MM.1S (cell line): Measurements from ENCODE around the gene KIAA1328.

Source experiments
- DNase-seq: peaks from one replicate; pipeline ENCODE4 v3.0.0-alpha.2; 2015
- H2AFZ ChIP-seq: fragments of 300-600 bp; sonication (generic); 2 replicates; pipeline ENCODE4 v1.6.0; 2016; ENCODE audit warnings: antibody characterized with exemption, low read length
- H3F3A ChIP-seq: fragments of 300-600 bp; sonication (generic); 2 replicates; pipeline ENCODE4 v1.6.1; 2016; ENCODE audit warnings: mild to moderate bottlenecking, antibody characterized with exemption, low read length, moderate library complexity, mixed read lengths; ENCODE audit not compliant: insufficient read depth
- H3K27ac ChIP-seq: fragments of 300-600 bp; sonication (generic); 2 replicates; pipeline ENCODE4 v1.5.1; 2016; ENCODE audit warnings: mild to moderate bottlenecking, low read length
- H3K27me3 ChIP-seq: fragments of 300-600 bp; sonication (generic); replicated peaks from 2 replicates; pipeline ENCODE4 v1.6.0; 2016; ENCODE audit warnings: low read length; ENCODE audit not compliant: insufficient read depth
- H3K36me3 ChIP-seq: fragments of 300-600 bp; sonication (generic); replicated peaks from 2 replicates; pipeline ENCODE4 v1.6.1; 2016; ENCODE audit warnings: mild to moderate bottlenecking, low read length, mixed read lengths; ENCODE audit not compliant: insufficient read depth
- H3K4me1 ChIP-seq: fragments of 300-600 bp; sonication (generic); 2 replicates; pipeline ENCODE4 v1.6.1; 2016; ENCODE audit warnings: low read length, mixed read lengths
- H3K4me2 ChIP-seq: fragments of 300-600 bp; sonication (generic); 2 replicates; pipeline ENCODE4 v1.6.0; 2016; ENCODE audit warnings: low read depth, low read length
- H3K4me3 ChIP-seq: fragments of 300-600 bp; sonication (generic); 2 replicates; pipeline ENCODE4 v1.5.1; 2016; ENCODE audit warnings: low read length, mixed read lengths
- H3K79me2 ChIP-seq: fragments of 300-600 bp; sonication (generic); 2 replicates; pipeline ENCODE4 v1.6.1; 2016; ENCODE audit warnings: mixed run types, low read length, mixed read lengths
- H3K9ac ChIP-seq: fragments of 300-600 bp; sonication (generic); 2 replicates; pipeline ENCODE4 v1.6.1; 2016; ENCODE audit warnings: low read length, mixed read lengths
- H3K9me2 ChIP-seq: fragments of 300-600 bp; sonication (generic); replicated peaks from 2 replicates; pipeline ENCODE4 v1.6.1; 2016; ENCODE audit warnings: mild to moderate bottlenecking, low read length, mixed read lengths; ENCODE audit not compliant: insufficient read depth
- H3K9me3 ChIP-seq: fragments of 300-600 bp; sonication (generic); replicated peaks from 2 replicates; pipeline ENCODE4 v1.6.1; 2016; ENCODE audit warnings: mild to moderate bottlenecking, low read length, mixed read lengths; ENCODE audit not compliant: insufficient read depth
- H4K20me1 ChIP-seq: fragments of 300-600 bp; sonication (generic); 2 replicates; pipeline ENCODE4 v1.6.1; 2016; ENCODE audit warnings: mild to moderate bottlenecking, low read length, moderate library complexity, mixed read lengths; ENCODE audit not compliant: insufficient read depth
- EZH2 ChIP-seq: fragments of 300-600 bp; sonication (generic); optimal IDR thresholded peaks from 2 replicates; pipeline ENCODE3; 2017; ENCODE audit warnings: low read depth, mild to moderate bottlenecking, antibody characterized with exemption, low read length, mixed read lengths
- EZH2phosphoT487 ChIP-seq: fragments of 300-600 bp; sonication (generic); IDR thresholded peaks from 2 replicates; pipeline ENCODE4 v1.6.1; 2018; ENCODE audit warnings: antibody characterized with exemption, low read length
- TF ChIP-seq, protein P1 (sequence below): fragments of 300-600 bp; sonication (generic); IDR thresholded peaks from 2 replicates; pipeline ENCODE4 v1.5.1; 2016; ENCODE audit warnings: antibody characterized with exemption, low read length, mixed read lengths

Gene KIAA1328

GRCh38 chr18:37160038-37160820 lies 331.3 kb downstream of the KIAA1328 start:
- no peaks in the 10 kb centered on the region for H3K9me3 ChIP-seq
- no peak overlapping the region for H3K27ac ChIP-seq
- H3K9me2 ChIP-seq = no peaks in the 10 kb centered on the region
- H3F3A ChIP-seq = no peaks in the 10 kb centered on the region
- H3K9ac ChIP-seq = no peak overlapping the region
- H2AFZ ChIP-seq = no peak overlapping the region
- no peak for DNase-seq
- no peaks in the 10 kb centered on the region for H3K79me2 ChIP-seq
- H3K27me3 ChIP-seq = no peaks in the 10 kb centered on the region
- no peaks in the 10 kb centered on the region for H4K20me1 ChIP-seq
- TF ChIP-seq, protein P1, sequence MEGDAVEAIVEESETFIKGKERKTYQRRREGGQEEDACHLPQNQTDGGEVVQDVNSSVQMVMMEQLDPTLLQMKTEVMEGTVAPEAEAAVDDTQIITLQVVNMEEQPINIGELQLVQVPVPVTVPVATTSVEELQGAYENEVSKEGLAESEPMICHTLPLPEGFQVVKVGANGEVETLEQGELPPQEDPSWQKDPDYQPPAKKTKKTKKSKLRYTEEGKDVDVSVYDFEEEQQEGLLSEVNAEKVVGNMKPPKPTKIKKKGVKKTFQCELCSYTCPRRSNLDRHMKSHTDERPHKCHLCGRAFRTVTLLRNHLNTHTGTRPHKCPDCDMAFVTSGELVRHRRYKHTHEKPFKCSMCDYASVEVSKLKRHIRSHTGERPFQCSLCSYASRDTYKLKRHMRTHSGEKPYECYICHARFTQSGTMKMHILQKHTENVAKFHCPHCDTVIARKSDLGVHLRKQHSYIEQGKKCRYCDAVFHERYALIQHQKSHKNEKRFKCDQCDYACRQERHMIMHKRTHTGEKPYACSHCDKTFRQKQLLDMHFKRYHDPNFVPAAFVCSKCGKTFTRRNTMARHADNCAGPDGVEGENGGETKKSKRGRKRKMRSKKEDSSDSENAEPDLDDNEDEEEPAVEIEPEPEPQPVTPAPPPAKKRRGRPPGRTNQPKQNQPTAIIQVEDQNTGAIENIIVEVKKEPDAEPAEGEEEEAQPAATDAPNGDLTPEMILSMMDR = no peak
- no peak for TF ChIP-seq EZH2phosphoT487
- TF ChIP-seq EZH2 = no peak
- no peak overlapping the region for H3K4me3 ChIP-seq
- H3K4me2 ChIP-seq = no peak overlapping the region
- no peaks in the 10 kb centered on the region for H3K36me3 ChIP-seq
- no peaks in the 10 kb centered on the region for H3K4me1 ChIP-seq

DNA sequence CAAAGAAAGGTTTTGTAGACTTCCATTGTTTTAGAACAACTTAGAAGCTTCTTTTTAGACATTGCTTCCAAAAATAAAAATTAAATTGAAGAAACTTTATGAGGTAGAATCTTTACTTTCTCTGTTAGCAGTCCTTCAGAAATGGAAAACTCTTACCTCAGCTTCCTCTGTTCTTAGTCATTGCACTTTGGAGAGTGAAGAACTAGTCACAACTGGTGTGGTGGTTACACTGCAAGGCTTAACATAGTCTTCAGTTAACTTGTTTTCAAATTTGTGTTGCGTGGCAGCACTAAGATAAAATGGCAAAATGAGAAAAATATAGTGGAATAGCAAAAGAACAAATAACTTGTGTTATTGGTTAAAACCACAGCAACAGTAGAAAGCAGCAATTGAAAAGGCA lies 332.6 kb downstream of the KIAA1328 start:
- H4K20me1 ChIP-seq = no peaks in the 10 kb centered on the region
- no peaks in the 10 kb centered on the region for H3K27me3 ChIP-seq
- no peaks in the 10 kb centered on the region for H3K9me3 ChIP-seq
- no peak overlapping the region for H3K4me3 ChIP-seq
- no peaks in the 10 kb centered on the region for H3K4me1 ChIP-seq
- H3K9me2 ChIP-seq = no peaks in the 10 kb centered on the region
- H3K79me2 ChIP-seq = no peaks in the 10 kb centered on the region
- no peak overlapping the region for H3K9ac ChIP-seq
- H3K36me3 ChIP-seq = no peaks in the 10 kb centered on the region
- H3K27ac ChIP-seq = no peak overlapping the region
- no peak overlapping the region for H2AFZ ChIP-seq
- H3F3A ChIP-seq = no peaks in the 10 kb centered on the region
- no peak for DNase-seq
- no peak for TF ChIP-seq EZH2phosphoT487
- TF ChIP-seq, protein P1 = no peak
- TF ChIP-seq EZH2 = no peak
- no peak overlapping the region for H3K4me2 ChIP-seq

DNA sequence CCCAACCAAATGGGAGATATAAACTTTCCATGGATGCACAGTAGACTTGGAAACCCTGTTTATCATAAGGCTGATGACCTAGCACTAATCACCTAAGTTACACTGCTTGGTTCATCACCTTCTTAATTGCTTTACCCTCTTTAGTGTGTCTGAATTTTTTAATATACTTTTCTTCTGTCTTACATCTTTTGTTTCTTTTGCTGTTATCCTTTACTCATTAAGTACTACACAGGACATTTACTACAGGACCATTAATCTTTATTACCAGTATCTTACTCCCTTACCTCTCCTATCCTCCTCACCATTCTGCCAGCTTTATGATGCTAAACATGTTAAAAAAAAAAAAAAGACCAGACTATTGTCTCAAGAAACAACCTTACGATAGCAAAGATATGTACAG lies 333.6 kb downstream of the KIAA1328 start:
- Histone ChIP-seq H2AFZ (no peak overlapping the region), H3K4me2 (no peak overlapping the region), H3K36me3 (no peaks in the 10 kb centered on the region), H3K9ac (no peak overlapping the region), H3K27me3 (no peaks in the 10 kb centered on the region), H3F3A (no peaks in the 10 kb centered on the region), H3K79me2 (no peaks in the 10 kb centered on the region), H4K20me1 (no peaks in the 10 kb centered on the region), H3K4me1 (no peaks in the 10 kb centered on the region), H3K9me3 (no peaks in the 10 kb centered on the region), H3K4me3 (no peak overlapping the region), H3K27ac (no peak overlapping the region), H3K9me2 (no peaks in the 10 kb centered on the region)
- DNase-seq = no peak
- TF ChIP-seq, protein P1 = no peak
- TF ChIP-seq EZH2phosphoT487 (no peak), EZH2 (no peak)
